Measurements from ENCODE around the gene FHL2. TPM values are rescaled to one million over a fixed set of nuclear protein-coding genes. Genes with fewer than 3 reads are reported as not detected.

FHL2 gene
- total and polyA plus RNA-seq, 2 of the 13 experiments (the other 11 are each of a cell fraction or from before 2014, with no cell fraction given): 1.9 to 74.8 TPM

- no peak for TF ChIP-seq ZNF280D (CRISPR knock-in tag; IDR thresholded peaks at IDR 0.05)
- TF ChIP-seq KLF9 (CRISPR knock-in tag; IDR thresholded peaks at IDR 0.05; ENCODE audit: low read depth): no peak
- TF ChIP-seq NR2F1 (CRISPR knock-in tag; IDR thresholded peaks at IDR 0.05): peak in 1 of 2 experiments; percentile 97; a peak in 2 of 4 replicates
- TF ChIP-seq SMARCC2 (IDR thresholded peaks at IDR 0.05): no peak
- TF ChIP-seq ZNF180 (CRISPR knock-in tag; IDR thresholded peaks at IDR 0.05; ENCODE audit: borderline replicate concordance, low read depth): no peak
- TF ChIP-seq ZNF207 (IDR thresholded peaks at IDR 0.05; ENCODE audit: borderline replicate concordance): no peak
- no peak for TF ChIP-seq ZNF772 (CRISPR knock-in tag; IDR thresholded peaks at IDR 0.05)
- TF ChIP-seq ZNF124 (CRISPR knock-in tag; IDR thresholded peaks at IDR 0.05): peak; percentile 27; the same call in 1 of the 2 replicates
- no peak for TF ChIP-seq HNRNPL (IDR thresholded peaks at IDR 0.05; ENCODE audit: low read depth, low read length)
- peak; percentile 89 for TF ChIP-seq ZNF574 (CRISPR knock-in tag; IDR thresholded peaks at IDR 0.05)
- no peak; the same call in 1 of the 2 replicates for TF ChIP-seq ZMYM3 (CRISPR knock-in tag; IDR thresholded peaks at IDR 0.05)
- TF ChIP-seq KLF16 (CRISPR knock-in tag; IDR thresholded peaks at IDR 0.05): peak in 1 of 2 experiments; percentile 92; a peak in 2 of 4 replicates
- TF ChIP-seq BATF2 (CRISPR knock-in tag; IDR thresholded peaks at IDR 0.05): 0 out of 2 replicates have a peak, but pooled peaks have one; percentile 21
- no peak for TF ChIP-seq MED8 (CRISPR knock-in tag; IDR thresholded peaks at IDR 0.05; ENCODE audit: insufficient replicate concordance)
- peak; percentile 58 for TF ChIP-seq TFDP2 (CRISPR knock-in tag; IDR thresholded peaks at IDR 0.05)
- TF ChIP-seq ZNF101 (CRISPR knock-in tag; IDR thresholded peaks at IDR 0.05; ENCODE audit: borderline replicate concordance, low read depth): no peak
- no peak for TF ChIP-seq NPAS2 (CRISPR knock-in tag; IDR thresholded peaks at IDR 0.05; ENCODE audit: borderline replicate concordance)
- TF ChIP-seq TFAP4 (IDR thresholded peaks at IDR 0.05; ENCODE audit: borderline replicate concordance, low read depth): no peak; the same call in 1 of the 2 replicates
- no peak; the same call in 1 of the 2 replicates for TF ChIP-seq CHD2 (IDR thresholded peaks at IDR 0.05; ENCODE audit: low read depth, low read length)
Observed at GRCh38 chr2:105337122-105338019, 61.5 kb downstream of the FHL2 start, which contains the start of gene C2orf49 (continued).

Data from HepG2 (cell line).